Rectal smooth muscle tissue (tissue), 1 donor: ENCODE results near the gene SOX18.
"Not testable (repeated sequence)": the region's sequence is repeated elsewhere in the genome, so short reads cannot be mapped to it uniquely, and the experiment has no call there.

Experiments
- H3K27ac ChIP-seq: one replicate; pipeline ENCODE4 v1.7.0; 2013; ENCODE audit warnings: low read depth, low read length, inconsistent platforms
- H3K27me3 ChIP-seq: one replicate; pipeline ENCODE4 v1.7.0; 2013; ENCODE audit warnings: low read length; ENCODE audit not compliant: control insufficient read depth, insufficient read depth
- H3K36me3 ChIP-seq: one replicate; pipeline ENCODE4 v1.7.0; 2013; ENCODE audit warnings: low read length; ENCODE audit not compliant: control insufficient read depth, insufficient read depth
- H3K4me1 ChIP-seq: one replicate; pipeline ENCODE4 v1.7.0; 2013; ENCODE audit warnings: low read length; ENCODE audit not compliant: control insufficient read depth, insufficient read depth
- H3K4me3 ChIP-seq: one replicate; pipeline ENCODE4 v1.7.0; 2013; ENCODE audit warnings: low read length
- H3K9ac ChIP-seq: one replicate; pipeline ENCODE4 v1.7.0; 2013; ENCODE audit warnings: low read length

Gene SOX18

GRCh38 chr20:64024141-64024990 lies 25.1 kb downstream of the SOX18 start:
- no peak overlapping the region for H3K4me3 ChIP-seq
- no peak overlapping the region for H3K27ac ChIP-seq
- H3K4me1 ChIP-seq: peaks cover 13% of the 10 kb centered on the region
- H3K27me3 ChIP-seq: no peaks in the 10 kb centered on the region
- no peak overlapping the region for H3K9ac ChIP-seq
- peaks cover 61% of the 10 kb centered on the region for H3K36me3 ChIP-seq

- Histone ChIP-seq H3K4me1 (peaks cover 12% of the 10 kb centered on the region), H3K9ac (no peak overlapping the region), H3K27ac (no peak overlapping the region), H3K36me3 (peaks cover 62% of the 10 kb centered on the region), H3K27me3 (no peaks in the 10 kb centered on the region), H3K4me3 (no peak overlapping the region)
Measured at GRCh38 chr20:64023361-64024140, 25.9 kb downstream of the SOX18 start.

- H3K36me3 ChIP-seq: peaks cover 62% of the 10 kb centered on the region
- no peak overlapping the region for H3K4me3 ChIP-seq
- peaks cover 7% of the 10 kb centered on the region for H3K4me1 ChIP-seq
- no peak overlapping the region for H3K9ac ChIP-seq
- no peaks in the 10 kb centered on the region for H3K27me3 ChIP-seq
- no peak overlapping the region for H3K27ac ChIP-seq
Measured at GRCh38 chr20:64022671-64023360, 26.6 kb downstream of the SOX18 start.

- no peak overlapping the region for H3K27ac ChIP-seq
- peaks cover 57% of the 10 kb centered on the region for H3K36me3 ChIP-seq
- no peaks in the 10 kb centered on the region for H3K4me1 ChIP-seq
- no peaks in the 10 kb centered on the region for H3K27me3 ChIP-seq
- H3K9ac ChIP-seq: no peak overlapping the region
- no peak overlapping the region for H3K4me3 ChIP-seq
Measured at GRCh38 chr20:64021124-64021975, 28.1 kb downstream of the SOX18 start.

- peaks cover 40% of the 10 kb centered on the region for H3K36me3 ChIP-seq
- H3K27ac ChIP-seq: no peak overlapping the region
- no peaks in the 10 kb centered on the region for H3K27me3 ChIP-seq
- no peaks in the 10 kb centered on the region for H3K4me1 ChIP-seq
- H3K4me3 ChIP-seq: no peak overlapping the region
- no peak overlapping the region for H3K9ac ChIP-seq
Measured at GRCh38 chr20:64015635-64016034, 33.8 kb downstream of the SOX18 start.

- H3K27ac ChIP-seq: not testable (repeated sequence)
Measured at GRCh38 chr20:64012385-64013154, 36.9 kb downstream of the SOX18 start.

GRCh38 chr20:64011366-64011779 lies 38.1 kb downstream of the SOX18 start:
- Histone ChIP-seq H3K27ac (no peak overlapping the region), H3K9ac (no peak overlapping the region), H3K27me3 (no peaks in the 10 kb centered on the region), H3K4me3 (no peak overlapping the region), H3K36me3 (peaks cover 33% of the 10 kb centered on the region), H3K4me1 (no peaks in the 10 kb centered on the region)

More at GRCh38 chr20:64012385-64013154, 36.9 kb downstream of the SOX18 start:
- not testable (repeated sequence) for H3K9ac ChIP-seq, H3K4me3 ChIP-seq, H3K27me3 ChIP-seq, H3K4me1 ChIP-seq
- peaks cover 34% of the 10 kb centered on the region for H3K36me3 ChIP-seq

GRCh38 chr20:64010711-64011237 lies 38.7 kb downstream of the SOX18 start:
- peaks cover 36% of the 10 kb centered on the region for H3K36me3 ChIP-seq
- no peak overlapping the region for H3K4me3 ChIP-seq
- no peaks in the 10 kb centered on the region for H3K27me3 ChIP-seq
- H3K4me1 ChIP-seq: no peaks in the 10 kb centered on the region
- H3K27ac ChIP-seq: no peak overlapping the region
- no peak overlapping the region for H3K9ac ChIP-seq

- no peaks in the 10 kb centered on the region for H3K4me1 ChIP-seq
- peaks cover 38% of the 10 kb centered on the region for H3K36me3 ChIP-seq
- H3K9ac ChIP-seq: no peak overlapping the region
- H3K27ac ChIP-seq: no peak overlapping the region
- H3K27me3 ChIP-seq: no peaks in the 10 kb centered on the region
- no peak overlapping the region for H3K4me3 ChIP-seq
Measured at GRCh38 chr20:64009811-64010387, 39.5 kb downstream of the SOX18 start.

GRCh38 chr20:64006902-64007301 lies 42.5 kb downstream of the SOX18 start:
- Histone ChIP-seq H3K27ac (no peak overlapping the region), H3K9ac (no peak overlapping the region), H3K4me1 (no peaks in the 10 kb centered on the region), H3K27me3 (no peaks in the 10 kb centered on the region), H3K36me3 (peaks cover 46% of the 10 kb centered on the region), H3K4me3 (no peak overlapping the region)

- Histone ChIP-seq H3K9ac (no peak overlapping the region), H3K4me3 (no peak overlapping the region), H3K27me3 (no peaks in the 10 kb centered on the region), H3K36me3 (peaks cover 46% of the 10 kb centered on the region), H3K4me1 (no peaks in the 10 kb centered on the region), H3K27ac (no peak overlapping the region)
Measured at GRCh38 chr20:64006490-64006889, 42.9 kb downstream of the SOX18 start.
